ENCODE results near the gene GLIS1. TPM values are rescaled to one million over a fixed set of nuclear protein-coding genes. Genes with fewer than 3 reads are reported as not detected.
A peak's percentile ranks its signal among the peaks of the same experiment; 100 is the strongest.

GLIS1 gene
- total RNA-seq, 1 donor from 2014 or later = 0.20 TPM

GRCh38 chr1:53693339-53693738 is 45.6 kb downstream of the GLIS1 start:
- no peak for ATAC-seq

- no peak for ATAC-seq
Measured at GRCh38 chr1:53691326-53691725, 47.6 kb downstream of the GLIS1 start.

GRCh38 chr1:53690411-53690810 is 48.6 kb downstream of the GLIS1 start:
- ATAC-seq = no peak

- no peak for ATAC-seq
Measured at GRCh38 chr1:53689736-53690326, 49.1 kb downstream of the GLIS1 start.

- no peak for ATAC-seq
Measured at GRCh38 chr1:53689223-53689622, 49.7 kb downstream of the GLIS1 start.

GRCh38 chr1:53688381-53689102 is 50.4 kb downstream of the GLIS1 start:
- ATAC-seq = no peak

- peak; percentile 73 for ATAC-seq
Measured at GRCh38 chr1:53687901-53688300, 51.1 kb downstream of the GLIS1 start.

GRCh38 chr1:53687426-53687825 is 51.5 kb downstream of the GLIS1 start:
- ATAC-seq = no peak

- no peak for ATAC-seq
Measured at GRCh38 chr1:53686965-53687267, 52.0 kb downstream of the GLIS1 start.

- no peak for ATAC-seq
Measured at GRCh38 chr1:53686091-53686964, 52.6 kb downstream of the GLIS1 start.

GRCh38 chr1:53685272-53686051 is 53.5 kb downstream of the GLIS1 start:
- no peak for ATAC-seq

- ATAC-seq = no peak
Measured at GRCh38 chr1:53684741-53685140, 54.2 kb downstream of the GLIS1 start.

GRCh38 chr1:53683986-53684740 is 54.8 kb downstream of the GLIS1 start:
- ATAC-seq = no peak

GRCh38 chr1:53682881-53683280 is 56.1 kb downstream of the GLIS1 start:
- no peak for ATAC-seq

GRCh38 chr1:53681977-53682685 is 56.8 kb downstream of the GLIS1 start:
- peak; percentile 48 for ATAC-seq

- no peak for ATAC-seq
Measured at GRCh38 chr1:53681351-53681976, 57.5 kb downstream of the GLIS1 start.

GRCh38 chr1:53680868-53681267 is 58.1 kb downstream of the GLIS1 start:
- no peak for ATAC-seq

- ATAC-seq = no peak
Measured at GRCh38 chr1:53678938-53679825, 59.8 kb downstream of the GLIS1 start.

GRCh38 chr1:53678507-53678906 is 60.5 kb downstream of the GLIS1 start:
- ATAC-seq = no peak

- ATAC-seq = no peak
Measured at GRCh38 chr1:53678046-53678445, 60.9 kb downstream of the GLIS1 start.

All from esophagus mucosa (tissue), 1 donor.